Bronchial epithelial cell (primary cell): ENCODE data around the gene OTX1. TPM values are rescaled to one million over a fixed set of nuclear protein-coding genes. Genes with fewer than 3 reads are reported as not detected.

Experiments
- DNase-seq: peaks from one replicate; pipeline ENCODE4 v3.0.0-alpha.2; 2010; ENCODE audit warnings: low read depth
- FAIRE-seq: peaks from 2 replicates; lab custom pipeline; 2011; peaks lifted over from hg19 to GRCh38; lab: Jason Lieb, UNC
- H3K27me3 ChIP-seq: 2 replicates; pipeline ENCODE4 v1.5.1; 2011; ENCODE audit warnings: low read length; ENCODE audit not compliant: control insufficient read depth, insufficient read depth
- H3K36me3 ChIP-seq: 2 replicates; pipeline ENCODE4 v1.5.1; 2011; ENCODE audit warnings: low read length; ENCODE audit not compliant: control insufficient read depth, insufficient read depth
- H3K4me3 ChIP-seq: 2 replicates; pipeline ENCODE4 v1.5.1; 2011; ENCODE audit warnings: mild to moderate bottlenecking, low read depth, low read length, control low read depth
- CTCF ChIP-seq: IDR thresholded peaks from 2 replicates; pipeline ENCODE4 v1.5.1; 2011; ENCODE audit warnings: mild to moderate bottlenecking, moderate library complexity, low read length, control low read depth, inconsistent platforms; ENCODE audit not compliant: insufficient read depth, severe bottlenecking
- total RNA-seq: library from RNA; depleted of rRNA; stranded (reverse); fragments of >200 nt; gene quantifications from 2 replicates; pipeline ENCODE4 v1.2.1, GENCODE V29; 2014

OTX1 gene
- total RNA-seq, 1 donor from 2014 or later = 0.79 TPM

GRCh38 chr2:63023444-63023843, 27.2 kb upstream of the OTX1 start:
- TF ChIP-seq CTCF = peak; percentile 34
- FAIRE-seq (no peak), DNase-seq (peak; percentile 51)

DNA sequence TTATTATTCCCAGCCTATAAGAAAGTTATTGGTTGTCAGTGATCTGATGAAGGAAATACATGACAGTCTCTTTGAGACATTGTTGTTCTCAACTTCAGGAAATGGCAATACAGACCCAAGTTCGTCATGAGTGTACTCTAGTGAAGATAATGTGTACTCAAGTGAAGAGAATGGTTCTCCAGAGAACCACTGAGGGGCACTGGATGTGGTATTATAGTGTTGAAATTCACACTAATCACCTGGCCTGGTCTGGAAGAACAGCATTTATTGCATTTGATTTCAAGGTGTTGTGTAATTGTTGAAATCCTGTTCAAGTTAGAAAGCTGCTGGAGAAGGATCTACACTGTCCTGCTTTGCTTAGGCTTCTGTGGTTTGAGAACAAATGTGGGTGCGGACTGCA, 23.4 kb upstream of the OTX1 start:
- no peaks in the 10 kb centered on the region for H3K27me3 ChIP-seq
- H3K36me3 ChIP-seq = peaks cover 2% of the 10 kb centered on the region
- DNase-seq (no peak), FAIRE-seq (no peak)
- H3K4me3 ChIP-seq = no peak overlapping the region
- no peak for TF ChIP-seq CTCF

More at GRCh38 chr2:63023444-63023843, 27.2 kb upstream of the OTX1 start:
- Histone ChIP-seq H3K27me3 (no peaks in the 10 kb centered on the region), H3K36me3 (peaks cover 2% of the 10 kb centered on the region), H3K4me3 (no peak overlapping the region)

GRCh38 chr2:63029058-63029457, 21.6 kb upstream of the OTX1 start:
- H3K27me3 ChIP-seq = no peaks in the 10 kb centered on the region
- no peak for TF ChIP-seq CTCF
- peak; percentile 30 for DNase-seq
- no peak for FAIRE-seq
- no peak overlapping the region for H3K4me3 ChIP-seq
- no peaks in the 10 kb centered on the region for H3K36me3 ChIP-seq

DNA sequence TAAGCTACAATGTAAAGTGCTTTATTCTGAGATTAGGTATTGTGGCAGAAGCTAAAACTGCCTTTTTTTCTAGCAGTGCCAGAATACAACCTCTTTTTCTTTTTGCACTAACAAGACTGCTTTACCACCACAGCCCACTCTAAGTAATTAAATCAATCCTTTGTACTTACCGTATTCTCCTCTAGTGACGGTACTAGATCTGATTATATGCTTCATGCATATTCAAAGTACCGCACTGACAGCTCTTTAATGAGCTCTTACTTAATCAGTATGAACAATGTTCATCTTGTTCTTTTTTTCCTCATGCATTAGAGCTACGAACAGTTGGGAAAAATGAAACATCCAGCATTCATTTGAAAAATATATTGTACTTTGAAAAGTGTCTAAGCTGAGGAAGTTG, 16.1 kb upstream of the OTX1 start:
- Histone ChIP-seq H3K4me3 (no peak overlapping the region), H3K27me3 (no peaks in the 10 kb centered on the region), H3K36me3 (no peaks in the 10 kb centered on the region)
- FAIRE-seq (no peak), DNase-seq (no peak)
- TF ChIP-seq CTCF = no peak

GRCh38 chr2:63035169-63035568, 15.5 kb upstream of the OTX1 start:
- Histone ChIP-seq H3K27me3 (no peaks in the 10 kb centered on the region), H3K4me3 (no peak overlapping the region), H3K36me3 (no peaks in the 10 kb centered on the region)
- TF ChIP-seq CTCF = no peak
- FAIRE-seq = no peak
- no peak for DNase-seq

- no peaks in the 10 kb centered on the region for H3K27me3 ChIP-seq
- FAIRE-seq = no peak
- no peaks in the 10 kb centered on the region for H3K36me3 ChIP-seq
- TF ChIP-seq CTCF = no peak
- no peak overlapping the region for H3K4me3 ChIP-seq
- no peak for DNase-seq
Measured at GRCh38 chr2:63035660-63036059, 15.0 kb upstream of the OTX1 start.
